ENCODE results near the gene ALOX5AP. TPM values are rescaled to one million over a fixed set of nuclear protein-coding genes. Genes with fewer than 3 reads are reported as not detected.

ALOX5AP gene
- total RNA-seq, 1 donor from 2014 or later = 4.5 TPM

- DNase-seq (ENCODE audit: low read depth) (peak; percentile 93), FAIRE-seq (peak; percentile 94)
- peaks cover 57% of the 10 kb centered on the region for H3K4me1 ChIP-seq (ENCODE audit: insufficient read depth, low read length)
- H4K20me1 ChIP-seq (ENCODE audit: insufficient read depth, low read length) = no peaks in the 10 kb centered on the region
- no peak for TF ChIP-seq EZH2 (IDR thresholded peaks at IDR 0.05; ENCODE audit: insufficient read depth, low read length)
- peak; percentile 32 for TF ChIP-seq CTCF (IDR thresholded peaks at IDR 0.05; ENCODE audit: insufficient read depth, low read depth, low read length)
- Mint-ChIP-seq H3K9me3 (ENCODE audit: unreplicated experiment) (no peaks in the 10 kb centered on the region), H3K4me1 (ENCODE audit: low read depth, unreplicated experiment) (peaks cover 47% of the 10 kb centered on the region), H3K27ac (ENCODE audit: unreplicated experiment) (peak overlapping the region; percentile 62), H3K4me3 (ENCODE audit: unreplicated experiment) (no peak overlapping the region), H3K36me3 (ENCODE audit: low read depth, unreplicated experiment) (no peaks in the 10 kb centered on the region), H3K27me3 (ENCODE audit: low read depth, unreplicated experiment) (peaks cover 3% of the 10 kb centered on the region)
- peak overlapping the region; percentile 49 for H3K27ac ChIP-seq (ENCODE audit: low read depth, low read length)
- no peaks in the 10 kb centered on the region for H3K9me3 ChIP-seq (ENCODE audit: insufficient read depth, low read depth, low read length)
- peak overlapping the region; percentile 6 for H3K4me3 ChIP-seq (ENCODE audit: insufficient read depth, low read depth, low read length)
- peak overlapping the region; percentile 60 for H3K4me2 ChIP-seq (ENCODE audit: low read length)
- H2AFZ ChIP-seq (ENCODE audit: low read depth, low read length) = peak overlapping the region; percentile 31
- H3K79me2 ChIP-seq (ENCODE audit: insufficient read depth, low read length) = no peaks in the 10 kb centered on the region
- H3K36me3 ChIP-seq (ENCODE audit: insufficient read depth, low read length) = no peaks in the 10 kb centered on the region
- no peaks in the 10 kb centered on the region for H3K27me3 ChIP-seq (ENCODE audit: insufficient read depth, low read length)
- peak overlapping the region; percentile 31 for H3K9ac ChIP-seq (ENCODE audit: low read length)
These were observed 57.1 kb downstream of the ALOX5AP start for GRCh38 chr13:30792285-30793000.

GRCh38 chr13:30796132-30796572, 60.8 kb downstream of the ALOX5AP start:
- Histone ChIP-seq H4K20me1 (ENCODE audit: insufficient read depth, low read length) (no peaks in the 10 kb centered on the region), H3K9ac (ENCODE audit: low read length) (peak overlapping the region; percentile 56), H3K36me3 (ENCODE audit: insufficient read depth, low read length) (no peaks in the 10 kb centered on the region), H2AFZ (ENCODE audit: low read depth, low read length) (peak overlapping the region; percentile 32), H3K4me2 (ENCODE audit: low read length) (peak overlapping the region; percentile 80), H3K4me1 (ENCODE audit: insufficient read depth, low read length) (peaks cover 65% of the 10 kb centered on the region), H3K27ac (ENCODE audit: low read depth, low read length) (peak overlapping the region; percentile 56), H3K4me3 (ENCODE audit: insufficient read depth, low read depth, low read length) (peak overlapping the region; percentile 22), H3K9me3 (ENCODE audit: insufficient read depth, low read depth, low read length) (no peaks in the 10 kb centered on the region), H3K27me3 (ENCODE audit: insufficient read depth, low read length) (no peaks in the 10 kb centered on the region), H3K79me2 (ENCODE audit: insufficient read depth, low read length) (no peaks in the 10 kb centered on the region)
- H3K27ac Mint-ChIP-seq (ENCODE audit: unreplicated experiment) = no peak overlapping the region
- DNase-seq (ENCODE audit: low read depth) (peak; percentile 72), FAIRE-seq (peak; percentile 81)
- H3K27me3 Mint-ChIP-seq (ENCODE audit: low read depth, unreplicated experiment) = peaks cover under 1% of the 10 kb centered on the region
- no peak overlapping the region for H3K4me3 Mint-ChIP-seq (ENCODE audit: unreplicated experiment)
- H3K4me1 Mint-ChIP-seq (ENCODE audit: low read depth, unreplicated experiment) = peaks cover 38% of the 10 kb centered on the region
- TF ChIP-seq EZH2 (IDR thresholded peaks at IDR 0.05; ENCODE audit: insufficient read depth, low read length) (no peak), CTCF (IDR thresholded peaks at IDR 0.05; ENCODE audit: insufficient read depth, low read depth, low read length) (no peak)
- H3K9me3 Mint-ChIP-seq (ENCODE audit: unreplicated experiment) = no peaks in the 10 kb centered on the region
- H3K36me3 Mint-ChIP-seq (ENCODE audit: low read depth, unreplicated experiment) = no peaks in the 10 kb centered on the region

Data from astrocyte (in vitro differentiated cells and primary cell).